WI38 (cell line): ENCODE results near the gene FIG4.
"Not testable (repeated sequence)": the region's sequence is repeated elsewhere in the genome, so short reads cannot be mapped to it uniquely, and the experiment has no call there.

ENCODE experiments used
- H3K4me3 ChIP-seq: 2 replicates; pipeline ENCODE4 v1.5.1; 2011; ENCODE audit warnings: low read depth, mild to moderate bottlenecking, control low read depth, low read length
- CTCF ChIP-seq: IDR thresholded peaks from 2 replicates; pipeline ENCODE4 v1.5.1; 2012; ENCODE audit warnings: low read depth, mild to moderate bottlenecking, control low read depth, low read length

The FIG4 gene

DNA sequence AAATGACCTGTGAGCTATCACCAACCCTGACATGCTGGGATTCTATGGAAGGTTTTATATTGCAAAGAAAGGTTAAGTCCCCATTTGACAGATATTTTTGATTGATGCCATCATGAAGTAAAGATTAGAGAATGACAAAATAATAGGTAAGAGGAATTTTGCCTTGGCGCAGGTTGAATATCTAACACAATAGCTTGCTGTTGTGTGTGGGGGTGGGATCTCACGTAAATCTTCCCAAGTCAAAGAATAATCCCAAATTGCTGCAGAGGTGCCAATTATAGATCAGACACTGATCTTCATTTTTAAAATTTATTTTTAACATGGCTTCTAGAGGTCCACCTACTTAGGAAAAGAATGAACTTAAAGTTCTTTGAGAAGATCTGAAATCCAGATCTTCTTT, 135.5 kb downstream of the FIG4 start:
- H3K4me3 ChIP-seq = no peak overlapping the region
- no peak for TF ChIP-seq CTCF

DNA sequence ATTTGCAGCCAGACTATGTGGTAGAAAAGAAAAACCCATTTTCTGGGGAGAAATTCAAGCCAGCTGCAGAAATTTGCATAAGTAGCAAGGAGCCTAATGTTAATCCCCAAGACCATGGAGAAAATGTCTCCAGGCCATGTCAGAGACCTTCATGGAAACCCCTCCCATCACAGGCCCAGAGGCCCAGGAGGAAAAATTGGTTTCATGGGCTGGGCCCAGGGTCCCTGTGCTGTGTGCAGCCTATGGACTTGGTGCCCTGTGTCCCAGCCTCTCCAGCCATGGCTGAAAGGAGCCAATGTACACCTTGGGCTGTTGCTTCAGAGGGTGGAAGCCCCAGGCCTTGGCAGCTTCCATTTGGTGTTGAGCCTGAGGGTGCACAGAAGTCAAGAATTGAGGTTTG, 140.3 kb downstream of the FIG4 start:
- not testable (repeated sequence) for H3K4me3 ChIP-seq

- no peak overlapping the region for H3K4me3 ChIP-seq
- no peak for TF ChIP-seq CTCF
These were observed 143.0 kb downstream of the FIG4 start for GRCh38 chr6:109834131-109834530.

- H3K4me3 ChIP-seq = no peak overlapping the region
- TF ChIP-seq CTCF = no peak
These were observed 143.7 kb downstream of the FIG4 start for GRCh38 chr6:109834595-109835437.

DNA sequence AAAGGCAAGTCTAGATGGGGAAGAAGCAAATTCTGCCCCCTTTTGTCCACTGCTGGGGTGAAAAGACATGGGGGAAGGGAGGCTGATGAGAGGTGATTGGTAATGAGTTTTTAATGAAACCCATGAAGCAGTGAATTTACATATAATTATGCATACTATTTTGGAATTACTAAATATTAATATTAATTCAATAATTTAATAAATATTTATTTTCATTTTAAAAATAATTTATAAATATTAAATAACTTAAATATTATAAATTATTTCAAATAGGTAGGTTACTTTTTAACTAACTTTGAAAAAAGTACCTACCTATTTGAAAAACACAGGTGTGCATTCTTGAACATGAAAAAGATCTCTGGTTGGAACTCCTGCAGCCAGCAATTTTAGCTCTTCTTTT, 148.9 kb downstream of the FIG4 start:
- H3K4me3 ChIP-seq = no peak overlapping the region
- TF ChIP-seq CTCF = no peak

GRCh38 chr6:109840796-109841195, 149.7 kb downstream of the FIG4 start:
- no peak for TF ChIP-seq CTCF
- H3K4me3 ChIP-seq = no peak overlapping the region

GRCh38 chr6:109841869-109842268, 150.8 kb downstream of the FIG4 start:
- no peak overlapping the region for H3K4me3 ChIP-seq
- TF ChIP-seq CTCF = no peak

GRCh38 chr6:109852713-109853112, 161.6 kb downstream of the FIG4 start:
- no peak for TF ChIP-seq CTCF
- no peak overlapping the region for H3K4me3 ChIP-seq
